Measurements from ENCODE around the gene SPO11.
"Not testable (repeated sequence)": the region's sequence is repeated elsewhere in the genome, so short reads cannot be mapped to it uniquely, and the experiment has no call there.

The SPO11 gene

GRCh38 chr20:57346477-57346876, 16.9 kb downstream of the SPO11 start:
- Mint-ChIP-seq H3K27ac (no peak overlapping the region), H3K4me3 (no peak overlapping the region)

DNA sequence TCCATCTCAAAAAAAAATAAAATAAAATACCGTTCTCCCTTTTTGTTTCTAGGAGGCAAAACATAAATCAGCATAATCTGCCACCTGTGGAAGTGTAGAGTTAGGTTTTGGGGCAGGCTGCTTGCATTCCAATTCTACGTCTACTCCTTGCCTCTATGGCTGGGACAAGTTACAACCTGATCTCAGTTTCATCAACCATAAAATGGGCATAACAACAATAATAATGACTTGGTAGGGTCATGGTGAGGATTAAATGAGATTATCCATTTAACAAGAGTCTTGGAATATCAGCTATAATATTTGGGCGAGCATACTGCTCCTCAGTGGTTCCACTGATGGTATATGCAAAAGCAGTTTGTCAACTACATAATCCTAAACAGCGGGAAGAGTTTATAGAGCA, 17.8 kb downstream of the SPO11 start:
- H3K4me3 Mint-ChIP-seq: no peak overlapping the region
- H3K9me3 Mint-ChIP-seq: no peaks in the 10 kb centered on the region
- H3K27ac Mint-ChIP-seq: no peak overlapping the region
- peaks cover 13% of the 10 kb centered on the region for H3K27me3 Mint-ChIP-seq
- H3K4me1 Mint-ChIP-seq (ENCODE audit: low read depth): peaks cover 19% of the 10 kb centered on the region
- peaks cover 7% of the 10 kb centered on the region for H3K36me3 Mint-ChIP-seq (ENCODE audit: low read depth)

More at GRCh38 chr20:57346477-57346876, 16.9 kb downstream of the SPO11 start:
- Mint-ChIP-seq H3K36me3 (ENCODE audit: low read depth) (no peaks in the 10 kb centered on the region), H3K4me1 (ENCODE audit: low read depth) (peaks cover 10% of the 10 kb centered on the region), H3K9me3 (no peaks in the 10 kb centered on the region), H3K27me3 (peaks cover 14% of the 10 kb centered on the region)

DNA sequence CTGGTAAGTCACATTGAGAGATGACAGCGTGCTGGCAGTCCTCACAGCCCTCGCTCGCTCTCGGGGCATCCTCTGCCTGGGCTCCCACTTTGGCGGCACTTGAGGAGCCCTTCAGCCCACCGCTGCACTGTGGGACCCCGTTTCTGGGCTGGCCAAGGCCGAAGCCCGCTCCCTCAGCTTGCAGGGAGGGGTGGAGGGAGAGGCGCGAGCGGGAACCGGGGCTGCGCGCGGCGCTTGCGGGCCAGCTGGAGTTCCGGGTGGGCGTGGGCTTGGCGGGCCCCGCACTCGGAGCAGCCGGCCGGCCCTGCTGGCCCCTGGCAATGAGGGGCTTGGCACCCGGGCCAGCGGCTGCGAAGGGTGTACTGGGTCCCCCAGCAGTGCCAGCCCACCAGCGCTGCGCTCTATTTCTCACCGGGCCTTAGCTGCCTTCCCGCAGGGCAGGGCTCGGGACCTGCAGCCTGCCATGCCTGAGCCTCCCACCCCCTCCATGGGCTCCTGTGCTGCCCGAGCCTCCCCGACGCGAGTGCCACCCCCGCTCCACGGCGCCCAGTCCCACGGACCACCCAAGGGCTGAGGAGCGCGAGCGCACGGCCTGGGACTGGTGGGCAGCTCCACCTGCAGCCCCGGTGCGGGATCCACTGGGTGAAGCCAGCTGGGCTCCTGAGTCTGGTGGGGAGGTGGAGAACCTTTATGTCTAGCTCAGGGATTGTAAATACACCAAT, 18.8 kb downstream of the SPO11 start:
- not testable (repeated sequence) for H3K27ac Mint-ChIP-seq, H3K4me3 Mint-ChIP-seq, H3K27me3 Mint-ChIP-seq, H3K9me3 Mint-ChIP-seq
- peaks cover 13% of the 10 kb centered on the region for H3K36me3 Mint-ChIP-seq (ENCODE audit: low read depth)
- H3K4me1 Mint-ChIP-seq (ENCODE audit: low read depth): peaks cover 29% of the 10 kb centered on the region

DNA sequence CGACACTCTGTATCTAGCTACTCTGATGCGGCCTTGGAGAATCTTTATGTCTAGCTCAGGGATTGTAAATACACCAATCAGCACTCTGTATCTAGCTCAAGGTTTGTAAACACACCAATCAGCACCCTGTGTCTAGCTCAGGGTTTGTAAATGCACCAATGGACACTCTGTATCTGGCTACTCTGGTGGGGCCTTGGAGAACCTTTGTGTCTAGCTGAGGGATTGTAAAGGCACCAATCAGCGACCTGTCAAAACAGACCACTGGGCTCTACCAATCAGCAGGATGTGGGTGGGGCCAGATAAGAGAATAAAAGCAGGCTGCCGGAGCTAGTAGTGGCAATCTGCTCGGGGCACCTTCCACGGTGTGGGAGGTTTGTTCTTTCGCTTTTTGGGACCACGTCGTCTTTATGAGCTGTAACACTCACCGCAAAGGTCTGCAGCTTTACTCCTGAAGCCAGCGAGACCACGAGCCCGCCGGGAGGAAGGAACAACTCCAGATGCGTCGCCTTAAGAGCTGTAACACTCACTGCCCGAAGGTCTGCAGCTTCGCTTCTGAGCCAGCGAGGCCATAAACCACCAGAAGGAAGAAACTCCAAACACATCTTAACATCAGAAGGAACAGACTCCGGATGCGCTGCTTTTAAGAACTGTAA, 19.4 kb downstream of the SPO11 start:
- H3K27me3 Mint-ChIP-seq, H3K27ac Mint-ChIP-seq, H3K4me3 Mint-ChIP-seq, H3K9me3 Mint-ChIP-seq: not testable (repeated sequence)
- H3K36me3 Mint-ChIP-seq (ENCODE audit: low read depth): peaks cover 20% of the 10 kb centered on the region
- H3K4me1 Mint-ChIP-seq (ENCODE audit: low read depth): peaks cover 32% of the 10 kb centered on the region

GRCh38 chr20:57350081-57350710, 20.6 kb downstream of the SPO11 start:
- Mint-ChIP-seq H3K4me3 (peak overlapping the region; percentile 61), H3K27ac (peak overlapping the region; percentile 45), H3K36me3 (ENCODE audit: low read depth) (peaks cover 29% of the 10 kb centered on the region), H3K27me3 (peaks cover 7% of the 10 kb centered on the region), H3K9me3 (no peaks in the 10 kb centered on the region), H3K4me1 (ENCODE audit: low read depth) (peaks cover 32% of the 10 kb centered on the region)

- not testable (repeated sequence) for H3K27me3 Mint-ChIP-seq, H3K9me3 Mint-ChIP-seq
- peak overlapping the region; percentile 94 for H3K4me3 Mint-ChIP-seq
- H3K36me3 Mint-ChIP-seq (ENCODE audit: low read depth): peaks cover 33% of the 10 kb centered on the region
- peak overlapping the region; percentile 89 for H3K27ac Mint-ChIP-seq
- peaks cover 32% of the 10 kb centered on the region for H3K4me1 Mint-ChIP-seq (ENCODE audit: low read depth)
Observed at GRCh38 chr20:57350726-57351041, 21.1 kb downstream of the SPO11 start.

DNA sequence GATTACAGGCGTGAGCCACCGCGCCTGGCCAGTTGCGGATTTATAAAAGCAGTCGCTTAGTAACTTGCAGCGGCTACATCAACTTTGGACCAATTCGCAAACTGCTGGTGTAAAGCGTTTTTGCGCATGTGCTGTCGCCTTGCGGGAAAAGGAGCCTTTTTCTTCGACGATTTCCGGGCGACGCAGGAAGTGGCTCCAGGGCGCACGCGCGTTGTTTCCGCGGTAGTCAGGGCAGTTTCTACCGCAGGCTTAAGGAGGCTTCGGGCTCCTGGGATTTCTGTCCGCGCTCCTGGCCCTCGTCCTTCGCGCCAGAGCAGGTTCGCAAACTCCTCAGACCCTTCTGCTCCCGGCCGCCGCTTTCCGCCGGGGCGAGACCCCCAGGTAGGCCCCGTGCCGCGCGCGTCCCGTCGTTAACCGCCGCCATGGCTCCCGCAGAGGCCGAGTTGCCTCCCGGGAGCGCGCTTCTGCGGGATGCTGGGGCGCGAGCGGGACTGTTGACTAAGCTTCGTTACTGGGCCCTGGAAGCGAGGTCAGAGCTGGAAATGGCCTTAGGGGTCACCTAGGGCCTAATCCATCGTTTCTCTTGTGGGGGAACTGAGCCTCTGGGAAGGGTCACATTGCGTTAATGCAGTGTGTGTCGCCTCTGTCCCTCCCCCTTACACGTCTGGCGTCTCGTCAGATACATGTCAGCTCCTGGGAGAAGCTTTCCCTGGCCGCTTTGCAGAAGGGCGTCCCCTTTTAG, 21.6 kb downstream of the SPO11 start, which contains the start of gene RAE1:
RAE1 (plus strand) TSS at position 214 of the 742 bp plus-strand sequence. CDS start 2,784 bp downstream, outside the sequence.
- Mint-ChIP-seq H3K27me3 (peaks cover 7% of the 10 kb centered on the region), H3K27ac (peak within 1 kb of the TSS; percentile 89), H3K36me3 (ENCODE audit: low read depth) (peaks cover 38% of the 10 kb centered on the region), H3K4me1 (ENCODE audit: low read depth) (peaks cover 32% of the 10 kb centered on the region), H3K9me3 (no peaks in the 10 kb centered on the region), H3K4me3 (peak within 1 kb of the TSS; percentile 94)

GRCh38 chr20:57352305-57352704, 22.7 kb downstream of the SPO11 start:
- peaks cover 42% of the 10 kb centered on the region for H3K36me3 Mint-ChIP-seq (ENCODE audit: low read depth)
- H3K27ac Mint-ChIP-seq: peak overlapping the region; percentile 89
- H3K9me3 Mint-ChIP-seq: no peaks in the 10 kb centered on the region
- peak overlapping the region; percentile 94 for H3K4me3 Mint-ChIP-seq
- H3K27me3 Mint-ChIP-seq: peaks cover 6% of the 10 kb centered on the region
- peaks cover 32% of the 10 kb centered on the region for H3K4me1 Mint-ChIP-seq (ENCODE audit: low read depth)

DNA sequence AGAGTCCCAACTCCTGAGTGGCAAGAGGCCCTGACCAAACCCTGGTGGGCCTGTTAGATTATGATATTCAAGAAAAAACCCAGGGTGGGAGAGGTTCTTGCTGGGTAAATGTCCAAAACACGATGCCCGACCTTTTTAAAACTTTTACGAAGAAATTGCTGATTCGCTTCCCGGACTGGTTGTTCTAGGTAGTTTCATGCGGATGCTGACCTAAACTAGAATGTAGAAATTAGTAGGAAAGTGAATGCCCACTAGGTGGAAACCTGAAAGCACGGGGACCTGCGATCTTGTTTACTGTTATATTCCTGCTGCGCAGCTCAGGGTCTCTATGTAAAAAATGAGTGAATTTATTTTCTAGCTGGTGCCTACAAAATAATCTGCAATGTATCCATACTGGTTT, 23.7 kb downstream of the SPO11 start:
- Mint-ChIP-seq H3K4me3 (peak overlapping the region; percentile 94), H3K36me3 (ENCODE audit: low read depth) (peaks cover 42% of the 10 kb centered on the region), H3K4me1 (ENCODE audit: low read depth) (peaks cover 32% of the 10 kb centered on the region), H3K27ac (no peak overlapping the region), H3K27me3 (no peaks in the 10 kb centered on the region), H3K9me3 (no peaks in the 10 kb centered on the region)

DNA sequence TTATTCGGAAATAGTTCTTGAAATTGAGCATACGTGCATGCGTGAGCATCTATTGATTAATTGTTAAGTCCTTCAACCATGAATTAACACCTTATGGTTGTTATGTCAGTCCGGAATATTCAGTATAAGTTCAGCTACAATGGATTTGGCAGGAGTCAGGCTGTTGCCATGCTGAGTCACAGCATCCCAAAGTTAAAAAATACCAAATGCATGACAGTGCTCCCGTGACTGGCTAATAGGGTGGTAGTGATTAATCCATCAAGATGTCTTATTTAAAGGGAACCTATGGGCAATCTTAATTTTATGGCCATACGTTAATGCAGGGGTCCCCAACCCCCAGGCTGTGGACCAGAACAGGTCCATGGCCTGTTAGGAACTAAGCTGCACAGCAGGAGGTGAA, 31.9 kb downstream of the SPO11 start:
- H3K9me3 Mint-ChIP-seq: no peaks in the 10 kb centered on the region
- H3K27ac Mint-ChIP-seq: peak overlapping the region; percentile 2
- H3K4me3 Mint-ChIP-seq: no peak overlapping the region
- peaks cover 30% of the 10 kb centered on the region for H3K36me3 Mint-ChIP-seq (ENCODE audit: low read depth)
- H3K4me1 Mint-ChIP-seq (ENCODE audit: low read depth): peaks cover 4% of the 10 kb centered on the region
- H3K27me3 Mint-ChIP-seq: no peaks in the 10 kb centered on the region

DNA sequence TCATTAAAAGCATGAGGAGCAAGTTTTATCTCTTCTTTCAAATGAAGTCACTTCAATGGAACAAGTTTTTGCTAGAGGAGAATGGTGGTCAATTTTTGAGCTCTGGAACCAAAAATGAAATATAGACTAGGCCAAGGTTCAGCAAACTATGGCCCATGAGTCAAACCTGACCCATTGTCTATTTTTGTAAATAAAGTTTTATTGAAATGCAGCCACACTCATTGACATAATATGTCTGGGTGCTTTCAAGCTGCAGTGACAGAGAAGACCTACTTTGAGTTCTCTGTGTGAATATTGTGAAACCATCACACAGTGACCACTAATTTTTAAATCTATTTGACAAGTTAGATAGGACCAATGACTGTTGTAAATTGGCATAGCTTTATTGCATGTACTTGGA, 34.8 kb downstream of the SPO11 start:
- no peaks in the 10 kb centered on the region for H3K9me3 Mint-ChIP-seq
- H3K27me3 Mint-ChIP-seq: no peaks in the 10 kb centered on the region
- peaks cover 4% of the 10 kb centered on the region for H3K4me1 Mint-ChIP-seq (ENCODE audit: low read depth)
- H3K27ac Mint-ChIP-seq: no peak overlapping the region
- no peak overlapping the region for H3K4me3 Mint-ChIP-seq
- H3K36me3 Mint-ChIP-seq (ENCODE audit: low read depth): peaks cover 52% of the 10 kb centered on the region

GRCh38 chr20:57369596-57369995, 40.0 kb downstream of the SPO11 start:
- H3K27ac Mint-ChIP-seq: no peak overlapping the region
- H3K4me3 Mint-ChIP-seq: no peak overlapping the region
- peaks cover 14% of the 10 kb centered on the region for H3K4me1 Mint-ChIP-seq (ENCODE audit: low read depth)
- H3K9me3 Mint-ChIP-seq: no peaks in the 10 kb centered on the region
- peaks cover 77% of the 10 kb centered on the region for H3K36me3 Mint-ChIP-seq (ENCODE audit: low read depth)
- no peaks in the 10 kb centered on the region for H3K27me3 Mint-ChIP-seq

GRCh38 chr20:57370316-57370715, 40.7 kb downstream of the SPO11 start:
- Mint-ChIP-seq H3K4me3 (no peak overlapping the region), H3K36me3 (ENCODE audit: low read depth) (peaks cover 81% of the 10 kb centered on the region), H3K9me3 (no peaks in the 10 kb centered on the region), H3K4me1 (ENCODE audit: low read depth) (peaks cover 18% of the 10 kb centered on the region), H3K27me3 (no peaks in the 10 kb centered on the region), H3K27ac (no peak overlapping the region)

- Mint-ChIP-seq H3K9me3 (no peaks in the 10 kb centered on the region), H3K27me3 (no peaks in the 10 kb centered on the region), H3K27ac (no peak overlapping the region), H3K4me1 (ENCODE audit: low read depth) (peaks cover 19% of the 10 kb centered on the region), H3K36me3 (ENCODE audit: low read depth) (peaks cover 82% of the 10 kb centered on the region), H3K4me3 (no peak overlapping the region)
Observed at GRCh38 chr20:57371363-57371762, 41.8 kb downstream of the SPO11 start.

GRCh38 chr20:57372157-57372556, 42.6 kb downstream of the SPO11 start:
- H3K27ac Mint-ChIP-seq: no peak overlapping the region
- H3K36me3 Mint-ChIP-seq (ENCODE audit: low read depth): peaks cover 81% of the 10 kb centered on the region
- no peaks in the 10 kb centered on the region for H3K9me3 Mint-ChIP-seq
- H3K27me3 Mint-ChIP-seq: no peaks in the 10 kb centered on the region
- no peak overlapping the region for H3K4me3 Mint-ChIP-seq
- peaks cover 19% of the 10 kb centered on the region for H3K4me1 Mint-ChIP-seq (ENCODE audit: low read depth)
